Activated CD4-positive, CD25-positive, alpha-beta regulatory T cell (primary cell): ENCODE results near the gene GNG7.
A peak's percentile ranks its signal among the peaks of the same experiment; 100 is the strongest.

Experiments
- DNase-seq, 4 experiments: peaks; one replicate each; lab custom pipeline; 2025; lab: John Stamatoyannopoulos, UW

The GNG7 gene

DNA sequence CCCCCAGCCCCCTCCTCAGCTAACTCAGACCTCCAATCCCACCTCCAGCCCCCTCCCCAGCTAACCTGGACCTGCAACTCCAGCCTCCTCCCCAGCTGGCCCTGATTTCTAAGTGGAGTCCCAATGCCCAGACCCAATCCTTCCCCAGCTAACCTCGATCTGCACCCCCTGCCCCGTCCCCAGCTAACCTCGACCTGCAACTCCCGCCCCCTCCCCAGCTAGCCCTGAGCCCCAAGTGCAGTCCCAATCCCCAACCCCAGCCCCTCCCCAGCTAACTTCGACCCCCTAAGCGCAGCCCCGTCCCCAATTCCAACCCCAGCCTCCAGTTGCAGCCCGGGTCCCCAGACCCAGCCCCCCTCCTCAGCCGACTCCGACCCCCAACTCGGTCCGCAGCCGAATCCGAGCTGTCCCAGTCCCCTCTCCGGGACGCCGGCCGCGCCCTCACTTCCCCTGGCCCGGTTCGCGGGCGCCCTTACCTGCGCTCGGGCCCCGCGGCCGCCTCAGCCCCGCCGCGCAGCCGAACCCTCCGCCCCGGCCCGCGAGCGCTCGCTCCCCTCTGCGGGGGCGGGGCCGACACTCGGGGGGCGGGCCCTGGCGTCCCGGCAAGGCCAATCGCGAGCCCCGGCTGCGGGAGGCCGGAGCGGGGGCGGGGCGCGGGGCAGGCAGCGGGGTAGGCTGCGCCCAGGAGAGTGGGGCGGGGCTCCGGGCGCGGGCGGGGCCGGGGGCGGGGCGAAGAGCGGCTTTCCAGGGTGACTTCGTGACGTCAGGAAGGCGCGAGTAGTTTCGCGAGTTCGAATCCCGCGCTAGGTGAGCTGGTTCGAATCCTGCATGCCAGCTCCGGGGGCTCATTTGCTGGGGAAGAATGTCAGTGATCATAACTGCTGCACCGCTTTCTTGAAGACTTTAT lies at the start of gene GNG7:
GNG7 (minus strand) TSS at position 525 of the 907 bp plus-strand sequence. CDS start 182,006 bp downstream, outside the sequence.
- DNase-seq: peak; percentile 84 to 94 (median 90)

DNA sequence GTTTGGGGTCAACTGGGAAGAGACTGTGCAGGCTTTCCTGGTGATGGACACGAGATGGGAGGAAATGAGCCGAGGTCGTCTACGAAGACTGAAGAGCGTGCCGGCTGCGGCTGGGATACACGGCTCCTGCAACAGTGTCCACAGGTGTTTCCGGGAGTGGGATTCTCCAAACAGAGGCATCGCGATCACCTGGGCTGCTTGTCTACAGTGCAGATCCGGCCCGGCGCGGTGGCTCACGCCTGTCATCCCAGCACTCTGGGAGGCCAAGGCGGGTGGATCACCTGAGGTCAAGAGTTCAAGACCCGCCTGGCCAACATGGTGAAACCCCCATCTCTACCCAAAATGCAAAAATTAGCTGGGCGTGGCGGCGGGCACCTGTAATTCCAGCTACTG lies 48.9 kb upstream of the GNG7 start:
- DNase-seq: no peak

DNA sequence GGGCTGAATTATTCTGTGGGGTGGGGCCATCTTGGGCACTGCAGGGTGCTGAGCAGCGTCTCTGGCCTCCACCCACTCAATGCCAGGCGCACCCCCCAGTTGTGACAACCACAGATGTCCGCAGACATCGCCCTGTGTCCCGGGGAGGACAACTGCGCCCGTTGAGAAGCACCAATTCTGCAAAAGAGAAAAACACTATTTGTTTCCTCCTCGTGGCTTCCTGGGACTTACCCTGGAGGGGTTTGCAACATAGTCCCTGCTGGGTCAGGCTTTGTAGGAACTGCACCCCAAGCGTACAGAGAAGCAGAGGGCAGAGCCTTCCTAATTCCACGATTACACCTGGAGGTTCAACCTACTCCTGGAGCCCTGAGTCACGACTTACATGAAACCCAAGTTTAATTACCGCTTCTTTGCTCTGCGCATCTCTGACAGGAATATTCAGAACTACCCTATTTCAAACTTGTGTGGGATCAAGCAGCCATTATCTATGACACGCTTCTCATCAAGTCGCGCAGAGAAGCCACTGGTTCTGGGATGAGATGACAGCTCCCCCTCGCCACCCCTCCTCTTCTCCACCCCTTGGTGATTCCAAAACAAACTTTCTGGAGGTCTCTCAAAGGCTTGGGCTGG lies 48.4 kb upstream of the GNG7 start:
- no peak for DNase-seq

DNA sequence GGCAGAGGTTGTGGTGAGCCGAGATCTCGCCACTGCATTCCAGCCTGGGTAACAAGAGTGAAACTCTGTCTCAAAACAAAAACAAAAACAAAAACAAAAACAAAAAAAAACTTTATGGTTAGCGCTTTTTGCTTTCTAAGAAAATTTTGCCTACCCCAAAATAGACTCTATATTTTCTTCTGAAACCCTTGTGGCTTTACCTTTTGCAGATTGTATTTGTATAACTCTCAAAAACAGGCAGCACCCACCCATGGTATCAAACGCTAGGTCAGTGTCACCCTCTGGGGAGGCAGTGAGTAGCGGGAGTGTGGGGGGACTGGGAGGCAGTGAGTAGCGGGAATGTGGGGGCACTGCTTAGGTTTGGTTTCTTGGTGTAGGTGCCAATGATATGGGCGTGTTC lies 44.9 kb upstream of the GNG7 start:
- DNase-seq: no peak

DNA sequence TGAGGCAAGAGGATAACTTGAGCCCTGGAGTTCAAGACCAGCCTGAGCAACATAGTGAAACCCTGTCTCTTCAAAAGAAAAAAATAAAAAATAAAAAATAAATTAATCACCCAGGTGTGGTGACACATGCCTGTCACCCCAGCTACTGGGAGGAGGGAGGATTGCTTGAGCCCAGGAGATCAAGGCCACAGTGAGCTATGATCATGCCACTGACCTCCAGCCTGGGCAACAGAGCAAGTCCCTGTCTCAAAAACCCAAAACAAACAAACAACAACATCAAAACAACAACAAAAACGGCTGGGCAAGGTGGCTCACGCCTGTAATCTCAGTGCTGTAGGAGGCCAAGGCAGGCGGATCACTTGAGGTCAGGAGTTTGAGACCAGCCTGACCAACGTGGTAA lies 41.6 kb upstream of the GNG7 start:
- no peak for DNase-seq

DNA sequence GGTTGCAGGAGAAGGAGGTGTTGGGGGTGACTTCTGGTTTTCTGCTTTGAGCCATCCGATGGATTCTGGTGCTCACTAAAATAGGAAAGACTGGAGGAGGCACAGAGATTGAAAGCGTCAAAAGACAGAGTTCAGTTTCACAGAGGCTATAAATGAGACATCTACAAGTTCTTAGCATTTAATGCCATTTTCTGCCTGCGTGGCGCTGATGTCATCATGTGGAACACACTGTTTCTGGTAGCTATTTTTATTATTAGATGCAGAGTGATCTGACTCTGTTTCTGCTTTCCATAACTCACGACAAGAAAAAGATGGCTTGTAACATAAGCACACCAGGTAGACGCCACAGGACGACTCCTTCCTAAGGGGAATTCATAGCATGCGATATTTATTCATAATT lies 40.6 kb upstream of the GNG7 start:
- DNase-seq: no peak

DNA sequence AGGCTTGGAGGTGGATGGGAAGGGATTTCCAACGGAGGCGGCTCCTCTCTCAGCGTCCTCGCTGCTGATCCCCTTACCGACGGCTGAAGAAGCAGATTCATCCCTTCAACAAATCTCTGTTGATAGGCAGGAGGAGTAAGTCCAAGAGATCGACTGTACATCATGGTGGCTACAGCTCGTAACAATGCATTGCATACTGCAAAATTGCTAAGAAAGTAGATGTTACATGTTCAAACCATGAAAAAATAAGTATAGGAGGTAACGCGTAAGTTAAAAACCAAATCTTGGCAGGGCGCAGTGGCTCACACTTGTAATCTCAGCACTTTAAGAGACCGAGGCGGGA lies 37.8 kb upstream of the GNG7 start:
- DNase-seq: no peak

DNA sequence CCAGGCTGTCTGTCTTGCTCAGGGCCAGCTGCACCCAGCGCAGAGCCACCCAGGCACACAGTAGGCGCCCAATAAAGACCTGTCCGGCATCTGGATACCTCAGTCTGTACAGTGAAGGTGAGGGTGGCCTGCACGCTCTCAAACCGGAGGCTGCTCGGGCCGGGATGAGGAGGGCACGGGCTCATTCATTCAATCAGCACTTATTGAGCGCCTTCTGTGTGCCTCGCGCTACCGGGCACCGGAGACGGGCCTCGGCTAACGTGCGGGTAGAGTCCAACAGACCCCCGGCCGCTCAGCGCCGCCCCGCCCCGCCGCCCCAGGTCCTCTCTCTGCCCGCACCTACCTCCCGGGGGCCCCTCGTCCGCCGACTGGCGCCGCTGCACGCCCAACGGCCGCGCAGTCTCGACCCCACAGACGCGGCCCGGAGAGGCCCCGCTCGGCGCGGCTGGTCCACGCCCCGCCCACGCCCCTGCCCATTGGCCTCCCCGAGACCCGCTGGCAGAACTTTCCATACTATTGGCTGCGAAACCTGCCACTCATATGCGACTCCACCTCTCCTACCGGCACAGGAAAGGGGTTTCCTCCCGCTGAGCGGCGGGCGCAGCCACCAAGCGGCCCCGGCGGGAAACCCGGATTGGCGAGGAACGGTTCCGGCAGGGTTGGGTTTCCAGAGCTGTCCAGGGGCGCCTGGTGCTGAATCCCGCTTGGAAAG lies 37.3 kb upstream of the GNG7 start, which contains the start of gene SLC39A3:
SLC39A3 (minus strand) TSS at position 416 of the 712 bp plus-strand sequence. CDS start 2,760 bp downstream, outside the sequence.
- peak; percentile 93 to 99 (median 96) for DNase-seq

DNA sequence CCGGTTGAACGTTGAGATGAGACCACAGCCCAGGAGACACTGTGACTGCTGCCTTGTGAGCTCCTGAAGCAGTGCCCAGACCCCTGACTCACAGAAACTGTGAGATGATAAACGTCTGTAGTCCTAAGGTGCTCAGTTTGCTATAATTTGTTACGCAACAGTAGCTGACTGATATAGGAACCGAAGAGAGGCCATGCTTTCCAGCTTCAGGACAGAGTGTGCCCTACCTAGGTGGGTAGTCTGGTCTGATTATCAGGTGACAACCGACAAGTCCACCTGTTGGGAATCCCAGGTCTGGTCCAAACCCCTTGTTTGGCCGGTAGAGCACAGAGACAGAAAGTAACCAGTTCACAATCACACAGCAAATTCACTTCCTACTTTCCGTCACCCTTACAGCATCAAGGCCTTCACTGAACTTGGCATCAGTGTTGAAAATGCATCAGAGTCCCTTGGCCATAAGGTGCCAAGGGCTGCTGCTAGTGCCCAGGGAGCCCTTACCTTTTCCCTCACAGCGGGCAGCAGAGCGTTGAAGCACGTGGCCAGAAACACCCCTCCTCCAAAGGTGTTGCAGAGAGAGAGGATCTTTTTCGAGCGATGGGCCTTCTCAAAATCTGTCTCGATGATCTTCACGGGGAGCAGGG lies 34.2 kb upstream of the GNG7 start:
- no peak for DNase-seq

DNA sequence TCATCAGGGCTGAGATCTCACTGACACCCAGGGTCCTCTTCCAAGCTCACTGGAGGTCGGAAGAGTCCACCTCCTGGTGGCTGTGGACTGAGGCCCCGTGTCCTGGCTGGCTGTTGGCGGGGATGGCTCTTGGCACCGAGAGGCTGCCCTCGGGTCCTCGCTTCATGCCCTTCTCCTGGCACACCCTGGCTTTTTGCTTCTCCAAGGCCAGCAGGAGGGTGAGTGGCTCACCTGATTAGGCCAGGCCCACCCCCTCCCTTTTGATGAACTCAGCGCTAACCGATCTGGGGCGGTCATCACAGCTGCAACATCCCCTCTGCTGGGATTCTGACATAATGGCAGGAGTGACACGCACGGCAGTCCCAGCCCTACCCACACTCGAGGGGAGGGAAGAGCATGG lies 32.9 kb upstream of the GNG7 start:
- DNase-seq: no peak

DNA sequence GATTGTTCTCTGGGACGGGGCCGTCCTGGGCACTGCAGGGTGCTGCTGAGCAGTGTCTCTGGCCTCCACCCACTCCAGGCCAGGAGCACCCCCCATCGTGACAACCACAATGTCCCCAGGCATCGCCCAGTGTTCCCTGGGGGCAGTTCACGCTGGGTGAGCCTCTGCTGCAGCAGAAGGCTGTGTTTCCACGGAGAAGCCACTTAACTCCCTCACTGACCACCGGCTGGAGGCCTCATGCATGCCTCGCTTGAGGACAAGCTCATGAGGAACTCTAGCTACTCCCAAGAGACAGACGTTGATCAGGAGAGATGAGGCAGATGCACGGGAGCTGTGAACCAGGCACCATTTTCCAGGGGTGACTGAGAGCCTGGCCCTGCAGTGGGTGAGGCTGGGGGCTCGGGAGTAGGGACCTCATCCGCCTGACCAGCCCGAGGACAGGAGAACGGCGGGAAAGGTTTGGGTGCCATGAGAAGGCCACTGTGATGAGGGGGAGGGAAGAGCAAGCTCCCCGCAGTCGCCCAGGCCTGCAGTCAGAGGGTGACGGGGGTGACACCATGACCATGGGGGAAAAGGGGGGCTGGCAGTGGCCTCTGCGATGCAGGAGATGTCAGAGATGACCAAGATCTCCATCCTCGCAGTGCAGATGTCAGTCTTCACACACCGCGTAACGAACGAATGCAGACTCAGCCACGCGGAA lies 32.2 kb upstream of the GNG7 start:
- DNase-seq: no peak

DNA sequence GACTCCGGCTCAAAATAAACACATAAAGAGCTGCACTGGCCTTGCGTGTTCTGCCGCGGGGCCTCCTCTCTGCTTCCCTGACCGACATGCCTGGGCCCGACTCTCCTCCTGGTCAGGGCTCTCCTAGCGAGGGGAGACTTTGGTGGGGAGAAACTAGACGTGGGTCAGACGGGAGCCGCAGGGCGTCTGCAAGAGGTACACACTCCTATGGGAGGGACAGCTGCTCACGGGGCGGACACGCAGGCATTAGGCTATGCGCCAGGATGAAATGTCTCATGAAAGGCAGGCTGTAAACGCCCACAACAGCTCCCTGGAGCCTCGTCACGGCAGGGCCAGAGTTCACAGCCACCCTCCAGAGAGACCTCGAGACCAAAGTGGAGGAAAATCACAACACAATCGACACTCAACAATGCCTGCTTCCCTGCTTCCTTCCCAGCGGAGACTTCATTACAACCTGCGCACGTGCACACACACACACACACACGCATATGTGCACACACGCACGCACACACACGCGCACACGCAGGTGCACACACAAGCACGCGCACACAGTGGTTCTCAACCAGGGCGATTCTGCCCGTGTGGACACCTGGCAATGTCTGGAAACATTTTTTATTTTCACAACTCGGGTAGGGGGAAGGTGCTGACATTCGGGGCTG lies 31.6 kb upstream of the GNG7 start:
- no peak for DNase-seq

DNA sequence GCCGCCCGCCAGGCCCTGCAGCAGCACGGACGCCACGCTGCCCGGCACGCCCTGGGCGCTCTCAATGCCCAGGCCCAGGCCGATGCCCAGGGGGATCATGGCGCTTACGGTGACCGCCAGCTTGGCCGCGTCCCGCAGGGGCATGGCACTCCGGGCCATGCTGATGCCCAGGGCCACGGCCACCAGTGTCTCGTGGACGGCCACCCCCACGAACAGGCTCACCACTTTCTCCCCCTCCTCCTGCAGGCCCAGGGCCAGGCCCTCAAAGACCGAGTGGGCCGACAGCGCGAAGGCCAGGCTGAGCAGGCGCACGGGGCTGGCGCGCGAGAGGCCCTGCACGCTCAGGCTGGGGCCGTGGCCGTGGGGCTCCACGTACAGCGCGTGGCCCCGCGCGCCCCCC lies 30.4 kb upstream of the GNG7 start:
- no peak for DNase-seq

DNA sequence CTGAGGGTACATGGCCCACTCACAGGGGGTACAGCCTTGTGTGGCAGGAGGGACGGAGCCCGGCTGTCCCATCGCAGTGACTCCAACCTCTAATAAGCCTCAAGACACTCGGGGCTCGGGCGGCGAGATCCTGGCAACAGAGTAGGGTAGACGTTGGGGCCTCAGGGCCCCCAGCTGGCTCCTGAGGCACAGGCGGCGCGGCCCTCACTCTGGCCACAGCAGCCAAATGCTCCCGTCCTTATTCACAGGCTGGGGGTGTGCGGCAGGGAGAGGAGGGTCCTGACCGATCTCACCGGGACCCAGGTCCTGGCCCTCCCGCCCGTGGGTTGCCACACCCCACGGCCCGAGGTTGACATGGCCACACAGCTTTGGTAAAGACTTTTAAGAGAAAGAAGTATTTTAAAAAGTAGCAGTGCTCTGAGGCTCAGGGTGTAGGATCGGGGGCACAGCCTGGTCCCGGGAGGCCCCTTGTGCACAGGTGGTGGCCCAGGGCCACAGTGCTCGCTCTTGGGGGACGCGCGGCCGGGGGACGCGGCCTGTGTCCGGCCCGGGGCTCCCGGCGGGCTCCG lies 29.7 kb upstream of the GNG7 start:
- no peak for DNase-seq

DNA sequence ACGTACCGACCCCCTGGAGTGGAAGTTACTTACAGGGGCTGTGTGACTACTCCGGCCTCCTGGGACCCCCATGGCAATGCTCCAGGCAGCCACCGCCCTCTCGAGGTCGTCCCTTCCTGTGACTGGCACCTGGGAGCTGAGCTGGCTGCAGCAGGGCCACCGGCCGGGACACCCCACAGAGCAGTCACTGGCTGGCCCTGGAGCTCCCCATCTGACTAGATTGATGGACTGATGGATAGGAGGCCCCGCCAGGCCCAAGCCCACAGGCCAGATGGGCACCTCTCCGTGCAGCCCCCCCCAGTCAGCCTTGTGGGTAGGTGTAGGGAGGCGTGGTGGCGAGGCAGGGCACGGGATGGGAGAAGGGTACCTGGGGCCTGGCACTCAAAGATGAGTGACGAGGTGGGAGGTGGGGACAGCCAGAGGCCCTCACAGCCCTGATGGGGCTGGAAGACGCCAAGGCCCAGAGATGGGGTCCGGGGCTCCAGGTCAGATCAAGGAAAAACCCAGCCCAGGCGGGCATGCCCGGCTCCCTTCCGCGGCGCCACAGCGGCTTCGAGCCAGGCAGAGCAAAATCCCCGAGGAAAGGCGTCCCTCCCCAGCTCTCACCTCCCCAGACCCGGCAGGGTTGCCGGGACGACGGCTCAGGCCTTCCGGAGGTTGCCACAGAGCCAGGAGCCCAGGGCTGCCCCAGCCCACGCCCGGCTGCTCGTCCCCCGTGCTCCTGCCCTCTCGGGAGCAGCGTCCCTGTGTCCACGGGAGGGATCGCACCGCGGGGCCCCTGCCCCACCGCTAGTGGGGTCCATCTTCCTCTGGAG lies 28.9 kb upstream of the GNG7 start:
- no peak for DNase-seq

DNA sequence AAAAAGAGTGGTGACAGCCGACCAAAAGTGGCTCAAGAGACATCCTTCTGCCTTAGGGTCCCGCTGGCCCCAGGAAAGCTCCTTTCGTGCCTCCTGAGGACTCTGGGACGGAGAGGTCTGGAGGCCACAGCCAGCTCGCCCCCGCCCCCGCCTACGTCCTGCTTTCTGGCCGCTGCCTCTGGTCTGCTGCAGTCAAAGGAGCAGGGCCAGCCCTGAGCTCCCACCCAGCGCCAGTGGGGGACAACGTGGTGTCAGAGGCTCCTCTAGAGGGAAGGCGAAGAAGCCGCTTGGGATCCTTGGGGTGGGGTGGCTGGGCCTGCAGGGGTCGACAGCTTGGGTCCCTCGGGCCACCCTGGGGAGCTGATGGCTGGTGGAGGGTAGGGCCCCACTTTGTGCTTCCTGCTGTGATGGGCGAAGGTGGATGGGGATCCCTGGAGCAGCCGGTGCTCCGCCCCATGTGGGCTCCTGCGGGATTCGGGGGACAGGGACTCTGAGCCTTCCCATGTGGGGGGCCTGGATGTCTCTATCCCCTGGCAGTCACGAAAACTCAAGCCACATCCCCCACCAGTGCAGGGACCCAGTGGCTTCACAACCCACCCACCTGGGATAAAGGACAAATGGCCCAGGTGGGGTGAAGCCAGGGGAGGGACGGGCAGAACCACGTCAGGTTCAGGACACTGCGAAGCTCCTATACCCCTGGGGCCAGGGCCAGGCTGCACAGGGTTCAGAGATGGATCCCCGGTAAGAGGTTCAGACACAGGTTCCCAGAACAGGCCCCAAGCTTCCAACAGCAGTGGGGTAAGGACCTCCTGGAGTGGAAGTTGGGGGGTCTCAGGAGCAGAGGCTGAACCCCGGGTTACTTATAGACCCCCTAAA lies 27.7 kb upstream of the GNG7 start:
- no peak for DNase-seq

DNA sequence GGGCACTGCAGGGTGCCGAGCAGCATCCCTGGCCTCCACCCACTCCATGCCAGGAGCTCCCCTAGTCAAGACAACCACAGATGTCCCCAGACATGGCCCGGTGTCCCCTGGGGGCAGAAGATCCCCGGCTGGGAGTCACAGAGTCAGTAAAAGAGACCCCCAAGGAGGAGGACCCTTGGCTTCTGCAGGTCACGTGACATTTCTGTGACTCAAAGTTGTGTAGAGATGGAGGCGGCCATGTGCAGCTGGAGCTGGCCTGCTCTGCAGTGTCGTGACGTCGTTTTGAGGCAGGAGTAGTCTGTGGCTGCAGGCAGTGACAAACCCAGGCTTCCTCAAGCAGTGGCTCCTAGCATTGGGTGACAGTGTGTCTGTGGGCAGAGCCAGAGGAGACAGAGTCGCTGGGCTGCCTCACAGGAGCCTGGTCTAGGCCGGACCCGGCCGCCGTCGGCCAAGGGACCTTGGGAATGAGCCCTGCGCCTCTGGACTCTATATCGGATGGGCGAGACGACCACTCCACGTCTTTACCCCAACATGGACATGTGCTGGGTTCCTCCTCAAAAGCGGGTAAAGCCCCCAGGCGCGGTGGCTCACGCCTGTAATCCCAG lies 26.4 kb upstream of the GNG7 start:
- DNase-seq: no peak

DNA sequence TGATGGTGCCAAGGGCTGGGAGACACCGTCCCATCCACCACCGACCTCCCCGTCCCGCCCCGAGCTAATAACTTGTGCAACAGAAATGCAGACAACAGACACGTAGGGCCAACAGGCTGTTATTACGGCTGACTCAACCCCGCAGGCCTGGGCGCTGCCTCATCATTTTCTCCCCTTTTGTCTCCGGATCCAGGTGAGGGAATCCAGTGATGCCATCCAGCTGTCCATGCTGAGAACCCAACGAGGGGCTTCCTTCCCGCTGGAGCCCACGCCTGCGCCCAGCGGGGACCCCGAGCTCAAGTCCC lies 25.1 kb upstream of the GNG7 start:
- DNase-seq: no peak
